B cell (primary cell): ENCODE results near the gene FAM184A. TPM values are rescaled to one million over a fixed set of nuclear protein-coding genes. Genes with fewer than 3 reads are reported as not detected.

ENCODE experiments used
- ATAC-seq: fragments of 200-7000 bp; cut with Tn5 transposase; one replicate; pipeline ENCODE4 v1.10.0; 2021; ENCODE audit warnings: low read depth, mild to moderate bottlenecking, moderate number of reproducible peaks, moderate library complexity
- CTCF ChIA-PET: fragments of 350-600 bp; sonication (Branson Sonifier 250); formaldehyde crosslinking; loops from one replicate; lab custom pipeline; 2021; ENCODE audit warnings: antibody characterized with exemption, inconsistent platforms; lab: Charles Lee
- POLR2A ChIA-PET: fragments of 350-600 bp; sonication (Branson Sonifier 250); formaldehyde crosslinking; loops from one replicate; lab custom pipeline; 2021; ENCODE audit warnings: antibody characterized with exemption; lab: Charles Lee
- DNase-seq: peaks from one replicate; pipeline ENCODE4 v3.0.0; 2013
- H2AFZ ChIP-seq: 2 replicates; pipeline ENCODE4 v1.6.1; 2012; ENCODE audit warnings: mild to moderate bottlenecking, low read depth, low read length; ENCODE audit not compliant: insufficient read depth, poor library complexity, severe bottlenecking
- H3K27ac ChIP-seq, 2 donors: 1 replicate in 1 of 2; 2 replicates in 1 of 2; pipeline ENCODE4 v1.5.1; 2012 to 2013; ENCODE audit warnings: low read length in 2 of 2, mild to moderate bottlenecking in 2 of 2, moderate library complexity in 1 of 2
- H3K27me3 ChIP-seq, 4 experiments: fragments of 200-600 bp in 1 of 4; sonication (generic) in 1 of 4; replicated peaks in 1 of 4; 1 replicate in 2 of 4; 2 replicates in 2 of 4; pipeline versions ENCODE4 v1.6.1 to v1.7.0; 2013 to 2016; ENCODE audit warnings: low read length in 3 of 4, mild to moderate bottlenecking in 2 of 4, mixed read lengths in 1 of 4, moderate library complexity in 1 of 4; ENCODE audit not compliant: insufficient read depth in 4 of 4, control insufficient read depth in 3 of 4; ENCODE audit errors: control extremely low read depth in 1 of 4
- H3K36me3 ChIP-seq, 2 experiments: replicated peaks in 1 of 2; 1 replicate in 1 of 2; 2 replicates in 1 of 2; pipeline versions ENCODE4 v1.6.1 to v1.7.1; 2013; ENCODE audit warnings: low read length in 1 of 2; ENCODE audit not compliant: insufficient read depth in 2 of 2, control insufficient read depth in 1 of 2; ENCODE audit errors: control extremely low read depth in 1 of 2, extremely low read depth in 1 of 2
- H3K4me1 ChIP-seq, 2 donors: fragments of 200-600 bp in 1 of 2; sonication (generic) in 1 of 2; 1 replicate in 1 of 2; 2 replicates in 1 of 2; pipeline versions ENCODE4 v1.5.1 to v1.6.1; 2013 to 2017; ENCODE audit warnings: low read length in 2 of 2; ENCODE audit not compliant: control insufficient read depth in 2 of 2, insufficient read depth in 2 of 2
- H3K4me2 ChIP-seq: replicated peaks from 2 replicates; pipeline ENCODE3; 2012; ENCODE audit warnings: mild to moderate bottlenecking, low read depth, low read length; ENCODE audit not compliant: poor library complexity, severe bottlenecking
- H3K4me3 ChIP-seq, 5 experiments: fragments of 200-600 bp in 1 of 5; sonication (generic) in 1 of 5; 1 replicate in 3 of 5; 2 replicates in 2 of 5; pipeline versions ENCODE4 v1.5.1 to v1.7.0; 2011 to 2016; ENCODE audit warnings: low read length in 4 of 5, mild to moderate bottlenecking in 4 of 5, low read depth in 2 of 5, control low read depth in 1 of 5, moderate library complexity in 1 of 5; ENCODE audit not compliant: insufficient read depth in 1 of 5; ENCODE audit errors: control extremely low read depth in 1 of 5, extremely low read depth in 1 of 5
- H3K79me2 ChIP-seq: fragments of 200-600 bp; sonication (generic); one replicate; pipeline ENCODE4 v1.6.0; 2016; ENCODE audit warnings: low read length; ENCODE audit not compliant: control insufficient read depth, insufficient read depth
- H3K9ac ChIP-seq: fragments of 200-600 bp; sonication (generic); 2 replicates; pipeline ENCODE4 v1.6.1; 2017; ENCODE audit warnings: mild to moderate bottlenecking, low read length, moderate library complexity
- H3K9me3 ChIP-seq, 3 donors: one replicate each; pipeline versions ENCODE4 v1.6.1 to v1.7.1; 2013; ENCODE audit warnings: low read length in 2 of 3; ENCODE audit not compliant: control insufficient read depth in 2 of 3, insufficient read depth in 1 of 3; ENCODE audit errors: control extremely low read depth in 1 of 3
- H4K20me1 ChIP-seq: 2 replicates; pipeline ENCODE4 v1.6.0; 2012; ENCODE audit warnings: mild to moderate bottlenecking, low read length; ENCODE audit not compliant: insufficient read depth, control insufficient read depth, poor library complexity, severe bottlenecking
- H3K27ac Mint-ChIP-seq: one replicate; pipeline ENCODE4 v1.8.0; 2021; ENCODE audit warnings: mixed read lengths
- H3K27me3 Mint-ChIP-seq: one replicate; pipeline ENCODE4 v1.8.0; 2021; ENCODE audit warnings: mixed read lengths
- H3K4me1 Mint-ChIP-seq: one replicate; pipeline ENCODE4 v1.8.0; 2021; ENCODE audit warnings: mixed read lengths
- H3K4me3 Mint-ChIP-seq: one replicate; pipeline ENCODE4 v1.8.0; 2021; ENCODE audit warnings: mixed read lengths
- H3K9me3 Mint-ChIP-seq: one replicate; pipeline ENCODE4 v1.8.0; 2022; ENCODE audit warnings: mixed read lengths; ENCODE audit not compliant: insufficient read depth
- CTCF ChIP-seq: fragments of 200-600 bp; IDR thresholded peaks from one replicate; pipeline ENCODE4 v1.8.0; 2022; ENCODE audit warnings: antibody characterized with exemption, mild to moderate bottlenecking
- EZH2 ChIP-seq: IDR thresholded peaks from 2 replicates; pipeline ENCODE4 v1.6.1; 2012; ENCODE audit warnings: borderline replicate concordance, low read depth, mild to moderate bottlenecking, moderate library complexity, low read length; ENCODE audit not compliant: insufficient read depth, poor library complexity, severe bottlenecking
- WGBS: methylation state at CpG from one replicate; pipeline ENCODE4 v1.1.5; 2013; ENCODE audit warnings: missing lambda C conversion rate; ENCODE audit not compliant: insufficient coverage; 5-methylcytosine and 5-hydroxymethylcytosine counted together
- intact Hi-C: fragments of 100-400 bp; cut with micrococcal nuclease; formaldehyde crosslinking; loops from one replicate; pipeline ENCODE4 v1.10.0; 2022
- polyA plus RNA-seq: library from polyadenylated mRNA; depleted of rRNA; stranded (reverse); fragments of >200 nt; gene quantifications from 2 replicates; pipeline ENCODE4 v1.2.3, GENCODE V29; 2012
- total RNA-seq, 2 donors: library from RNA; stranded (reverse); fragments of 120-200 nt in 1 of 2; gene quantifications; 1 replicate in 1 of 2; 2 replicates in 1 of 2; pipeline versions ENCODE4 v1.2.3 to v1.2.4, GENCODE V29; 2013 to 2022

FAM184A gene
- total and polyA plus RNA-seq, 2 donors (not counting 1 experiment from before 2014, with no cell fraction given): 0.07 to 0.54 TPM

- H3K4me1 Mint-ChIP-seq: no peaks in the 10 kb centered on the region
- no peak overlapping the region for H3K4me3 Mint-ChIP-seq
- H3K27me3 ChIP-seq: no peaks in the 10 kb centered on the region
- H2AFZ ChIP-seq: no peak overlapping the region
- ChIA-PET CTCF (interaction anchor here (0.8 to 1.2 kb wide), 3 partner anchors 9 to 633 kb away, joined by 3 to 4 read pairs (median 3); no protein-coding TSS in a partner anchor), POLR2A (no interaction called here)
- TF ChIP-seq EZH2 (no peak), CTCF (no peak)
- H3K27ac Mint-ChIP-seq: no peak overlapping the region
- no peak overlapping the region for H3K9ac ChIP-seq
- no peaks in the 10 kb centered on the region for H3K4me1 ChIP-seq
- no peaks in the 10 kb centered on the region for H3K27me3 Mint-ChIP-seq
- H3K27ac ChIP-seq: no peak overlapping the region
- ATAC-seq (no peak), DNase-seq (no peak)
- H3K9me3 Mint-ChIP-seq: no peaks in the 10 kb centered on the region
- no peak overlapping the region for H3K4me3 ChIP-seq
- H4K20me1 ChIP-seq: no peaks in the 10 kb centered on the region
- 50% methylated on average over 2 of the region's 4 CpGs for WGBS
- H3K9me3 ChIP-seq: peaks cover 0 to 5% (median 0%) of the 10 kb centered on the region in 3 donors
- intact Hi-C loops: no loop called here
- H3K4me2 ChIP-seq: no peak overlapping the region
- no peaks in the 10 kb centered on the region for H3K36me3 ChIP-seq
- H3K79me2 ChIP-seq: no peaks in the 10 kb centered on the region
These were observed 48.4 kb upstream of the FAM184A start for GRCh38 chr6:119126826-119127225.

- Histone ChIP-seq H3K4me2 (no peak overlapping the region), H3K4me1 (no peaks in the 10 kb centered on the region), H2AFZ (no peak overlapping the region), H3K9ac (no peak overlapping the region), H3K4me3 (no peak overlapping the region), H3K27me3 (no peaks in the 10 kb centered on the region), H3K9me3 (peaks cover 0 to 5% (median 0%) of the 10 kb centered on the region in 3 donors), H4K20me1 (no peaks in the 10 kb centered on the region), H3K79me2 (no peaks in the 10 kb centered on the region), H3K27ac (no peak overlapping the region), H3K36me3 (no peaks in the 10 kb centered on the region)
- Mint-ChIP-seq H3K4me3 (no peak overlapping the region), H3K4me1 (no peaks in the 10 kb centered on the region), H3K27ac (no peak overlapping the region), H3K9me3 (no peaks in the 10 kb centered on the region), H3K27me3 (no peaks in the 10 kb centered on the region)
- intact Hi-C loops: no loop called here
- WGBS: 91% methylated on average over 3 of the region's 4 CpGs
- DNase-seq (no peak), ATAC-seq (no peak)
- ChIA-PET POLR2A (no interaction called here), CTCF (no interaction called here)
- no peak for TF ChIP-seq CTCF
- TF ChIP-seq EZH2: no peak
These were observed 47.7 kb upstream of the FAM184A start for GRCh38 chr6:119126140-119126539.
